Epithelial cell of proximal tubule (primary cell): ENCODE measurements around the gene SLC2A13. TPM values are rescaled to one million over a fixed set of nuclear protein-coding genes. Genes with fewer than 3 reads are reported as not detected.

Experiments
- DNase-seq: peaks from one replicate; pipeline ENCODE4 v3.0.0-alpha.2; 2011; ENCODE audit warnings: low read depth
- H3K4me3 ChIP-seq: 2 replicates; pipeline ENCODE4 v1.5.1; 2011; ENCODE audit warnings: low read depth, mild to moderate bottlenecking, low read length
- total RNA-seq: library from RNA; depleted of rRNA; stranded (reverse); fragments of >200 nt; gene quantifications from 2 replicates; pipeline ENCODE4 v1.2.3, GENCODE V29; 2015
- TF ChIP-seq, protein P1 (sequence below): conservative IDR thresholded peaks from 2 replicates; pipeline ENCODE4 v1.5.1; 2012; ENCODE audit warnings: low read depth, mild to moderate bottlenecking, low read length

Gene SLC2A13
- total RNA-seq: 2.7 and 4.6 TPM in 2 replicates

DNA sequence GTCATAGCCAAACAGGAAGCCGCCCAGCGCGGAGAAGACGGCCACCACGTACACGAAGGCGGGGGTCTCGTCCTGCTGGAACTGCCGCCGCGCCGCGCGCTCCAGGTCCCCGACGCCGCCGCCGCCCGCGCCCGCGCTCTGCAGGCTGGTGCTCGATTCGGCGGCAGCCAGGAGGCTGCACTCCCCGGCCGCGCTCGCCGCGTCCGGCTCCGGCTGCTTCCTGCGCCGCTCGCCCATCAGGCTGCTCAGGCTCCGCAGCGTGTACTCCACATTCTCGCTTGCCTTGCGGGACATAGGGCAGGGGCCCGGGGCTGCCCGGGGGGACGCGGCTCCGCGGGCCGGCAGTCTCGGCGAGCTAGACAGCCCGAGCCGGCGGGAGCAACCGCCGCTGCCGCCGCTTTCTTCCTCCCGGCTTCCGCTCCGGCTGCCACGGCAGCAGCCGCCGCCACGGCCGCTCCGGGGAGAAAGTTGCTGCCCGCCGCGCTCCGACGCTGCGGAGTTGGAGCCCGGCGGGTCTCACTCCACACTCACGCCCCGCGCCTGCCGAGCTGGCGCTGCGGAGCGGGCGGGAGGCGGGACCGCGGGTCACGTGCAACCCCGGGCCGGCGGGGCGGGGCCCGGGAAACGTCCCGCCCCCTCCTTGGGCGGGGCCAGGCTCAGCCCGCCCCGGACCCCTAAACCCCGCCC, at the start of gene SLC2A13:
SLC2A13 (minus strand) TSS at position 567 of the 687 bp plus-strand sequence; CDS start at position 294, 273 bp downstream.
- TF ChIP-seq, protein P1, sequence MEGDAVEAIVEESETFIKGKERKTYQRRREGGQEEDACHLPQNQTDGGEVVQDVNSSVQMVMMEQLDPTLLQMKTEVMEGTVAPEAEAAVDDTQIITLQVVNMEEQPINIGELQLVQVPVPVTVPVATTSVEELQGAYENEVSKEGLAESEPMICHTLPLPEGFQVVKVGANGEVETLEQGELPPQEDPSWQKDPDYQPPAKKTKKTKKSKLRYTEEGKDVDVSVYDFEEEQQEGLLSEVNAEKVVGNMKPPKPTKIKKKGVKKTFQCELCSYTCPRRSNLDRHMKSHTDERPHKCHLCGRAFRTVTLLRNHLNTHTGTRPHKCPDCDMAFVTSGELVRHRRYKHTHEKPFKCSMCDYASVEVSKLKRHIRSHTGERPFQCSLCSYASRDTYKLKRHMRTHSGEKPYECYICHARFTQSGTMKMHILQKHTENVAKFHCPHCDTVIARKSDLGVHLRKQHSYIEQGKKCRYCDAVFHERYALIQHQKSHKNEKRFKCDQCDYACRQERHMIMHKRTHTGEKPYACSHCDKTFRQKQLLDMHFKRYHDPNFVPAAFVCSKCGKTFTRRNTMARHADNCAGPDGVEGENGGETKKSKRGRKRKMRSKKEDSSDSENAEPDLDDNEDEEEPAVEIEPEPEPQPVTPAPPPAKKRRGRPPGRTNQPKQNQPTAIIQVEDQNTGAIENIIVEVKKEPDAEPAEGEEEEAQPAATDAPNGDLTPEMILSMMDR: no peak
- H3K4me3 ChIP-seq: peak within 1 kb of the TSS; percentile 79
- DNase-seq: no peak

DNA sequence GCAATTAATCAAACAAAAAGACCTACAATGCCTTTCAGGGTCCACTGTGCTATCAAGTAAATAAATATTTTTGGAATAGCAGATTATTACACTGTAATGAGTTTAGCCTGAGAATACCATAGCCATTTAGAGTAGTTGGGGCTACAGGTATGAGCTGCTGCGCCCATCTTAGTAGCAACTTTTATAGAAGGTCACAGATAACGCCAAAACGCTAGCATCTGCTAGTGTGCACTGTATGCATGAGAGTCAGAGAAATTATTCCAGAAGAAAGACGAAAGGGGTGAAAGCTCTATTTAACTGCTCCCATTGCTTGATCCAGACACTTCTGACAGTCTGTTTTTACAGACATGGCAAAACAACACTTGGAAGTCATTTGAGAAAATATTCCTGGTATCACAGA, 48.5 kb upstream of the SLC2A13 start:
- no peak for DNase-seq
- no peak overlapping the region for H3K4me3 ChIP-seq
- TF ChIP-seq, protein P1: no peak

DNA sequence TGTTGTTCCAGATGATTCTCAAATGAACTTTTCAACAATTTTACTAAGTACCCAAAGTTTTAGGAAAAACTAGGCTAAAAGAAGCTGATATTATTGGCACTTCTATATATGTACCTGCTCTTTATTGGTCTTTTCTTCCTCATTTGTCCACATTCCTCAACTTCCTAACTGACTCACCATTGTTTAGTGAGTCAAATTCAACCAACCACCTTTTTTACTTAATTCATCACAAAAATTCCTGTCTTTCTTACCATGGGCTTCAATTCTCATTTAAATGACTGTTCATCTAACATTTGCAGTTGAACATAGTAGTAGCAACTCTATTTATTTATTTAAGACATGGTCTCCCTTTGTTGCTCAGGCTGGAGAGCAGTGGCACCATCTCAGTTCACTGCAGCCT, 47.6 kb upstream of the SLC2A13 start:
- no peak for DNase-seq
- TF ChIP-seq, protein P1: no peak
- no peak overlapping the region for H3K4me3 ChIP-seq

DNA sequence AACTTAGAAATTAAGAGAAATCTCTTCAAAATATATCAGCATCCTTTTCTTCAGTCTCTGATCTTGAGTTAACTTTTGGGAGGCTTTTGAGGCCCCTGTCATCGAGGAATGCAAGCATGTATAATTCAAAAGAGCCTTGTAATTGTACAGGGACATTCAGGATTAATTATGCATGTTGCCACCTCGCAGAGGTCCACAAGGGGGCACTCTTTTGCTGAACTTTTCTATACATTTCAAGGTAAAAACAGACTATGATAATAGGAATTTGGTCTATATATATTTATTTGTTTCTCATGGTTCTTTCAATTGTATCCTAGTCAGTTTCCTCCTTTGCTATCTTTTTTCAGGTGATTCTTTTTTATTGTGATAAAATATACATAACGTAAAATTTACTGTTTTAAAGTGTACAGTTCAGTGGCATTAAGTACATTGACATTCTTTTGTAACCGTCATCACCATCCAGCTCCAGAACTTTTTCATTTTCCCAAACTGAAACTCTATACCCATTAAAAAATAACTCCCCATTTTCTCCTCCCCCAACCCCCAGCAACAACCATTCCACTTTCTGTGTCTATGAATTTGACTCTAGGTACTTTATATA, 47.0 kb upstream of the SLC2A13 start:
- TF ChIP-seq, protein P1: peak; percentile 85
- no peak overlapping the region for H3K4me3 ChIP-seq
- no peak for DNase-seq

DNA sequence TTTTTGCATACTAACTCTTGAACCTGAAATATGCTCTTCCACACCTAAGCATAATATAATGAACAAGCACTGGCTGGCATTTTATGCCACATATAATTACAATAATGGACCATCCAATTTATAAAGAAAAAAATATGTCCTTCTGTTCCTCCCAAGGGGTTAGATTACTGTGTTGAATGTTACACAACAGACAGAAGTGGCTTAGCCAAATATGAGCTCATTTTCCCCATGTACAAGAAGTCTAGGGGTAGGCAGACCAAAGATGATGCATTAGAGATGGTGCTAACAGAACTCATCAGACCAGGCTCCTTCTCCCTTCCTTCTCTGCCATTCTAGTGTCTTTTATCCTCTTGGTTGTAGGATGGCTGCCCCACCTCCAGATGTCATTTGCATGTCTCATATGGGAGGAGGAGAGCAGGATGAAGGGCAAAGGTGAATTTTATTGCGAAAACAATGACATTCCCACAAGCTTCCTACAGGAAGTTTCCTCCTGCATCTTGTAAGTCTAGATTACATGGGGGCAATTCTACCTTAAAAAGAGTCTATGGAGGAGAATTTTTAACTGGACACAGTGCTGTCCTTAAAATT, 43.9 kb upstream of the SLC2A13 start:
- TF ChIP-seq, protein P1: no peak
- DNase-seq: no peak
- no peak overlapping the region for H3K4me3 ChIP-seq

DNA sequence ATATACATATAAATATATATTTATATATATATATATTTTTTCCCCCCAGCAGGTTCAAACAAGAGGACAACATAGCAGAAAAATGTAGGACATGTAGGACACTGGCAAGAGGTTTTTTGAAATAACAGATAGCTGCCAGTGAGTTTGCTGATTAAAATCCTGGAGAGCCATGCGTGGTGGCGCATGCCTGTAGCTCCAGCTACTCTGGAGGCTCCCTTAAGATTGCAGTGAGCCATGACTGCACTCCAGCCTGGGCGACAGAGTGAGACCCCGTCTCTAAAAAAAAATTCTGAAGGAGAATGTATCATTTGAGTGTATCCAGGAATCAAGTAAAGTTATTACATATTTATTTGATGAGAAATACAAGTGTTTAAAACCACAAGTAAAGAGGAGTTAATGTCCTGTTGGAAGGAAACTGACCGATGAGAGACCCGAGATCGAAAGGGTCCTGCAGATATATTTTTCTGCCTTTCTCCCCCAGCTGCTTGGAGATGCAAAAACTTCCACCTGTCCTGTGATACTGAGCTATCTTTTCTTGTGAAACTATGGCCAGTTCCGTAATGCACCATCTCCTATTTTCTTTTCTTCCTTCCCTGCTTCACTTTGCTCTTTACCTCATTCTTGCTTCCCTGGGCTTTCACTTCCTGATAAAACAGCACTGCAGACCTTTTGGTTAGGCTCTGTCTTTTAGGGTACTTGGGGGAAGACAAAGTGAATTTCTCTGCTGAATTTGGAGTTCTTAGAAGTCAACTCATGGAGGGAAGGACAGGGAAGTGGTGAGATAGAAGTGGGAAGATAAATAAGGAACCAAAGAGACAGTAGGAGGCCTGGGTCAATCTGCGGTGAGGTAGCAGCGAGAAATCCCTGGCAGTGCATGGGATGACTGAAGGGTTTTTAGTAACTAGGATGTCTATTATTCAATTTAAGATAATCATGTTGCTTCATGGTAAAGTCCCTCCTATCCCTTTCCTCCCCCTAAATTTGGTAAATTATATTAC, 41.2 kb upstream of the SLC2A13 start:
- TF ChIP-seq, protein P1: no peak
- DNase-seq: no peak
- no peak overlapping the region for H3K4me3 ChIP-seq
